LHCN-M2 (cell line): Measurements from ENCODE around the gene CCDC144A. TPM values are rescaled to one million over a fixed set of nuclear protein-coding genes. Genes with fewer than 3 reads are reported as not detected.
A peak's percentile ranks its signal among the peaks of the same experiment; 100 is the strongest.
"Not testable (repeated sequence)": the region's sequence is repeated elsewhere in the genome, so short reads cannot be mapped to it uniquely, and the experiment has no call there.

ENCODE experiments used
- DNase-seq: peaks from one replicate; pipeline ENCODE4 v3.0.0-alpha.2; 2012; ENCODE audit warnings: low read depth
- polyA plus RNA-seq: library from polyadenylated mRNA; unstranded; fragments of >200 nt; gene quantifications from one replicate; pipeline ENCODE4 v1.2.1, GENCODE V29; 2012; ENCODE audit warnings: missing spikeins
- total RNA-seq: library from RNA; depleted of rRNA; stranded (reverse); fragments of >200 nt; gene quantifications from 2 replicates; pipeline ENCODE4 v1.2.3, GENCODE V29; 2014; rRNA removed

Gene CCDC144A
- total RNA-seq, result 3.3 and 4.5 TPM in 2 replicates
- 0.63 TPM for polyA plus RNA-seq

DNA sequence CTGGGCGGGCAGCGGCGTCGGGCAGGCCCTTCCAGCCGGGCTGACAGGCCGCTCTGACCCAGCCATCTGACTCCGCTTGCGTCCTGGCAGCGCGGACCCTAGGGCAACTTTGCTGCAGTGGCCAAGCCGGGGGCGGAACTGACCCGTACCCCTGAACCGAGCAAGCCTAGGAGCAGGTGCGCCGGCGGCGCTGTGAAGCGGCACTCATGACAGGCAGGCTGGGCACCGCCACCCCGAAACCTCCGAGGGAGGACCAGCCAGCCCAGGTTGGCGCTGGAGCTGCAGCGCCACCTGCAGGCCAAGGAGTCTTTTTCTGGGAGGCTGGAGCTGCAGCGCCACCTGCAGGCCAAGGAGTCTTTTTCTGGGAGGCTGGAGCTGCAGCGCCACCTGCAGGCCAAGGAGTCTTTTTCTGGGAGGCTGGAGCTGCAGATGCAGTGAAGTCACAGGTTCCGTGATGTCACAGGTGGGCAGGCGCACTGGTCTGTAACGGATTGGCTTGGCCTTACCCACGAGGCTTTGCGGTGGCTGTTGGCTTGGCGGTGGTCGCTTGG lies at the start of gene CCDC144A:
CCDC144A (plus strand) TSS at position 511 of the 551 bp plus-strand sequence. CDS start 160 bp downstream, outside the sequence.
- peak; percentile 6 for DNase-seq

- DNase-seq, result no peak
Measured at GRCh38 chr17:16649585-16649984, 40.5 kb upstream of the CCDC144A start.

DNA sequence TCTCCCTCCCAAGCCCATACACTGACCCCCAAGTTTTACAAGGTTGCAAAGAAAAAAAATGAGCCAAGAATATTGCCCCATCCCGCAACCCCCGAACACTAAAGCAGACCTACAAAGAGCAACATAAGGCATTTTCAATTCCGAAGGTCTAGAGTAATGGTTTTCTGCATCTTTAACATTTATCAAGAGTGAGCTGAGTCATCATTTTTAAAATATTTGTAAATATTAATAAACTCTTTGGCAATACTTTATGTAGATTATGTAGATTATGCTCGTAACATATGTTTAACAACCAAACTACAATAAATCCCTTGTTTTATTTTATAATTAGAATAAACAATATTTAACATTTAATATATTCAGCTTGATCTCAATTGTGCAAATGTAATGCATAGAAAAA lies 37.8 kb upstream of the CCDC144A start:
- DNase-seq, result no peak

DNA sequence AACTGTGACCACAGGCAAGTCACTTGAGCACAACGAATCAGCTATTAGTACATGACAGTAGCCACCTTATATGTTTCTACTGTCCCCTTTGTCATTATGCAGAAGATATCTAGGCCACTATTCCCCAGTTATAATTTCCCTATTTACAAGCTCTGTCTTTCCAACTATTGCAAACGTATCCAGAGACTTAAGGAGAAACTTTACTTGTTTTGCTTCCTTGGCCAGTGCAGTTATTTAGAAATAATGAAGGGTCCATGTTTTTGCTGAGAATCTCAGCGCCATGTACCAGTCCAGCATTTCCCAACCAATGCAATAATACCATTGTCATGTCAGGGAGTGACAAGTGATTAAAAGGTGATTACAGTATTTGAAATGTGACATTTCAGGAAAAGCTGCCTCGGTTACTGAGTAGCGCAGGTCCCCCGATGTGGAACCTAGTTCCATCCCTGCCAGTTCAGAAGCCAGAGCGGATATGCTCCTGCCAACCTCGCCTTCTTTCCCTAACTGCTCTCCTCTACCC lies 37.1 kb upstream of the CCDC144A start:
- no peak for DNase-seq

DNA sequence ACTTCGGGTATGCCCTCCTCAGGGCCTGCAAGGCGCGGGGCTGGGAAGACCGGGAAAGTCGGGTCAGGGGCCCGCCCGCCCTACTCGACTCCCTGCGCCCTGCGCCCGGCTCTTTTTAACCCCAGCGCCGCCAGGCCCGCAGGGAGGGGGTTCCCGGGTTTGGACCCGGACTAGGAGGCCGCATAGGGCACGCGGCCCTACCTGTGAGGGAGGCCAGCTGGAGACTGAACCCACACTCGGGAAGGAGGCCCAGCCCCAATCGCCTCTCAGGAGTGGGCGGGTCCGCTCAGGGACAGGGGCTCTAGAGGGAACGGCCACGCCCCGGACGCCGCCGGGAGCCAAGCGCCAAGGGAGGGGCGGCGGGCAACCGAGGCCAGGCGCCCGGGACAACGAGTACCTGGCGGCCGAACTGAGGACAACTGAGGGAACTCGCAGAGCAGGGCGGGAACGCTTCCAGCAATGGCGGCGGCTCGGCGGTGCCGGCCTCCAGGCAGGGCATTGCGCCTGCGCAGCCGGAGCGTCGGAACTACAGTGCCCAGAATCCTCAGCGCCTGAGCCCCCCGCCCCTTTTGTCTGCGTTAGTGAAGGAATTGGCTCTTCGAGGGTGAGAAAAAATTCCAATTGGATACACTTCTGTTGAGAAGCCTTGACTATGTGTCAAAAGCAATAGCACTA lies 36.5 kb upstream of the CCDC144A start, which contains the start of gene ZNF624:
ZNF624 (minus strand) TSS at position 484 of the 675 bp plus-strand sequence.
- peak; percentile 89 for DNase-seq

DNA sequence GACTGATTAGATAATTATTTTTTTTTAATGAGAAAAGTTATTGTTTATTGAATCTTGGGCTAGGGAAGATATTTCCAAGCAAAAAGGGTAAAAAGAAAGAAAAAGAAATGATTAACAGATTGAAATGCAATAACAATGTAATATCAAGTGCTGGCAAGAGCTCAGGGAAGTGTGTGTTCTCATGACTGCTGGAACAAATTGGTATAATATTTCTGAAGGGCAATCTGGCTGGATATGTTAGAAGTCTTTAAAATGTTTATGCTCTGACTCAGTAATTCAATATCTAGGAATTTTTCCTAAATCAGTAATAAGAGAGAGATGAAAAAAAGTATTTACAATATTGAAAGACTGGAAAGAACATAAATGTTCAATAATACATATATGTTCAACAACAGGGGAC lies 28.8 kb upstream of the CCDC144A start:
- DNase-seq, result no peak

DNA sequence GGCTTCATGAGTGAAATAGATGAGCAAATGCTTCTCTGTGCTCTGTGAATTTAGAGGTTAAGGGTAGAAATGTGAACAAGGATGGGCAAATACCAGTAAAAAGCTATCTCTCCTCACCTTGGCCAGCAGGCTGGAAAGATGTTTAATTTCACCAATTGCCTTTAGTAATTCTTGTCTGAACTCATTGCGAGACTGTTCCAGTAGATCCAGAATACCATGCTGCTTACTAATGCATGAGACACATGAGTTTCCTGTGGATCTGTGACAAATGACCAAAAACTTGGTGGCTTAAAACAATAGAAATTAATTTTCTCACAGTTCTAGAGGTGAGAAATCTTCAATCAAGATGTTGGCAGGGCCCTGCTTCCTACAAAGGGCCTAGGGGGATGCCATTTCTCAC lies 27.1 kb upstream of the CCDC144A start:
- DNase-seq, result peak; percentile 10

DNA sequence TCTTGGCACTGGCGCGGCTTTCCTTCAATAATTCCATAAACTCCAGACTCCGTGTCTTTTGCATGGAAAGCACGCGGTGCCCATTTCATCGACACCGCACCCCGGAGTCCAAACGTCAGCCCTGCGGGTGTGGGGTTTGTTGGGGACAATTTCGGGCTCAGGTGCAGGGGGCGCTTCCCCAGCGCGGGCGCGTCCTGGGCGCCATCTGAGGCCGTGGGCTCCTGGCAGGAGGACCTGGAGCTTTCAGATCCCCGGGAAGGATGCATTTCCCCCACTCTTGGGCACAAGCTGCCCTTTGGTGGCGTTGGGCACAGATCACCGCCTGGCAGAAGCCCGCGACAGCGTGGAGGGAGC lies 23.5 kb upstream of the CCDC144A start:
- DNase-seq, result not testable (repeated sequence)

GRCh38 chr17:16666907-16667636 lies 23.0 kb upstream of the CCDC144A start:
- DNase-seq, result not testable (repeated sequence)

GRCh38 chr17:16676676-16677268 lies 13.3 kb upstream of the CCDC144A start:
- DNase-seq, result no peak

- DNase-seq, result peak; percentile 9
Measured at GRCh38 chr17:16683290-16684138, 6.5 kb upstream of the CCDC144A start.

DNA sequence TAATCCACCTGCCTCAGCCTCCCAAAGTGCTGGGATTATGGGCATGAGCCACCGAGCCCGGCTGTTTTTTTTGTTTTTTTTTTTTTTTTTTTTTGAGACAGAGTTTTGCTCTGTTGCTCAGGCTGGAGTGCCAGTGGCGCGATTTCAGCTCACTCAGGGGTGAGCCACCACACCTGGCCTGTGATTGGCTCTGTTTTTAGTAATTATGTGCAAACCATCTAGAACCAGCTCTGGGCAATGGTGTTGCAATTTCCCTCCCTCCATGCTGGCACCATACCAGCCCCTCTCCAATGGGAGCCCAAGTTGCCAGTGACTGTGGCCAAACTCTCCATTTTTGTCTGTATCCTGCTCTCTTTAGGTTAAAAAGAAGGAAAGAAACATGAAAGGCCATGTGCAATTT lies 4.0 kb upstream of the CCDC144A start:
- not testable (repeated sequence) for DNase-seq

GRCh38 chr17:16687151-16687550 lies 2.9 kb upstream of the CCDC144A start:
- DNase-seq, result not testable (repeated sequence)

- not testable (repeated sequence) for DNase-seq
Measured at GRCh38 chr17:16690447-16690846, 406 bp downstream of the CCDC144A start.

DNA sequence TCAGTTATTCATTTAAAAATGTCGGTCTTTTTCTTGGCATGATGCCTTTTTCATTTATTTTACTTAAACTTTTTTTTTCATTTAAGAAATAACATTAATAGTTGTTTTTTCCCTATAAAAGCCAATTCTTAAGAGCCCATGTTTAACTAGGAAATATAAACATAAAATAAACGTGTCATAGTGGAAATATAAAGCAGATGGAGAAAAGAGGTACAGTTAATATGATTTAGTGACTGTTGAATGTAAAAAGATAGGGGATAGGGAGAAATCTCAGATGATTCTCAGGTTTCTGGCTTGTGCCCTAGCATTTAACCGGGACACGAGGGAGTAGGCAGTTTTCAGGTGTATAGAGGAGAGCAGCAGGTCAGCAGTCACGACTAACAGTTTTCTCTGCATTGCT lies 7.6 kb downstream of the CCDC144A start:
- DNase-seq, result not testable (repeated sequence)

- peak; percentile 0 for DNase-seq
Measured at GRCh38 chr17:16745492-16746203, 55.6 kb downstream of the CCDC144A start.

GRCh38 chr17:16746571-16746970 lies 56.5 kb downstream of the CCDC144A start:
- DNase-seq, result peak; percentile 0

DNA sequence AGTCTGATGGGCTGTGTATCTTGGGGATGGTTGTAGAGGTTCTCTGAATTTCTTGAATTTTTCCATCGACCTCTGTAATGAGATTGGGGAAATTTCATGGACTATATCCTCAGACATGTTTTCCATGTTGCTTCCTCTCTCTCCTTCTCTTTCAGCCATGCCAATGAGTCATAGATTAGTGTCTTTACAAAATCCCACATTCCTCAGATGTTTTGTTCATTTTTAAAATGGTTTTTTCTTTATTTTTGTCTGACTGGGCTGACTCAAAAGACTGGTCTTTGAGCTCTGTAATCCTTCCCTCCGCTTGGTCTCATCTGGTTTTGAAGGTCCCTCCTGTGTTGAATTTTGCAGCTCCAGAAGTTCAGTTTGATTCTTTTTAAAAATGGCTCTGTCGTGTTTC lies 60.5 kb downstream of the CCDC144A start:
- not testable (repeated sequence) for DNase-seq

DNA sequence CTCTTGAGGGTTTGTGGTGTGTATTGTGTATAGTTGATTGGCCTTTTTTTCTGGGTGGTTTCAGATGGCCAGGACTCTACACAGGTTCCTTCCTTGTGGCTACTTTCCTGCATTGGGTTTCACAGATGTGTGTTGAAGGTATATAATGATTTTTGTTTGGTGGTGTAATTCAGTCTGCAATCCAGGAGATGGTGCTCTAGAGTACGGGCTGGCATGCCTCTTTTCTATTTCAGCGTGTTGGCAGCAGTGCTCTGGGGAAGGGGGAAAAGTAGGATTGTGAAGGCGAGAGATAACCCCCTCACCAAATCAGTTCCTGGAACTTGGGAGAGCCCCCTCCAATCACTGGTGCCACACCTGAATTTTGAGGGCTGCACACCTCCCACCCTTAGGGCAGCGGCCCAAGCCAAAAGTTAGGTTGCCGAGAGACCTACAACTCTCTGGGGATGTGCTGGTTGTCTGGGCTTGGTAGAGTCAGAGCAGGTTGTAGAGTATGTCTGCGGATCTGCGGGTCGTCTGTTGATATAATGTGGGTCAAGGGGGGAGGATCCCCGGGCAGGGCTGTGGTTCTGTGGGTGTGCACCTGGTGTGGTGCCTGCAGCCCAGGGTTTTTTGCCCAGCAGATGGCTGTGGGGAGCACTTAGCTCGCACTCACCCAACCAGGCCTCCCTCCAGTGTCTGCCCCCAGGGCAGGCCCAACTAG lies 61.3 kb downstream of the CCDC144A start:
- peak; percentile 5 for DNase-seq

- not testable (repeated sequence) for DNase-seq
Measured at GRCh38 chr17:16751924-16752287, 61.9 kb downstream of the CCDC144A start.
